Heart left ventricle (tissue), 16 donors: ENCODE measurements around the gene DMXL2. TPM values are rescaled to one million over a fixed set of nuclear protein-coding genes. Genes with fewer than 3 reads are reported as not detected.
"Not testable (repeated sequence)": the region's sequence is repeated elsewhere in the genome, so short reads cannot be mapped to it uniquely, and the experiment has no call there.

Experiments used
- ATAC-seq, 4 donors: fragments of 200-7000 bp; cut with Tn5 transposase; one replicate each; pipeline ENCODE4 v1.9.1; 2020 to 2022; ENCODE audit warnings: moderate library complexity in 4 of 4, mild to moderate bottlenecking in 3 of 4, moderate number of reproducible peaks in 1 of 4
- DNase-seq, 5 donors: peaks; one replicate each; pipeline ENCODE4 v3.0.0-alpha.2; 2020
- H3K27ac ChIP-seq, 12 donors: fragments of 200-600 bp; sonication (generic) in 4 of 12; one replicate each; pipeline versions ENCODE4 v1.5.0 to v1.8.0; 2016 to 2022; ENCODE audit warnings: mild to moderate bottlenecking in 2 of 12
- H3K27me3 ChIP-seq, 9 donors: fragments of 200-600 bp; sonication (generic) in 2 of 9; one replicate each; pipeline versions ENCODE4 v1.5.1 to v1.8.0; 2016 to 2022; ENCODE audit warnings: mild to moderate bottlenecking in 3 of 9
- H3K36me3 ChIP-seq, 9 donors: fragments of 200-600 bp; sonication (generic) in 2 of 9; one replicate each; pipeline versions ENCODE4 v1.5.0 to v1.8.0; 2018 to 2022; ENCODE audit warnings: mild to moderate bottlenecking in 2 of 9
- H3K4me1 ChIP-seq, 12 donors: fragments of 200-600 bp; sonication (generic) in 4 of 12; one replicate each; pipeline versions ENCODE4 v1.5.0 to v1.8.0; 2016 to 2022; ENCODE audit warnings: mild to moderate bottlenecking in 3 of 12
- H3K4me3 ChIP-seq, 12 donors: fragments of 200-600 bp; sonication (generic) in 4 of 12; one replicate each; pipeline versions ENCODE4 v1.5.0 to v1.8.0; 2017 to 2022; ENCODE audit warnings: mild to moderate bottlenecking in 9 of 12, moderate library complexity in 4 of 12
- H3K9me3 ChIP-seq, 12 donors: fragments of 200-600 bp; sonication (generic) in 4 of 12; one replicate each; pipeline versions ENCODE4 v1.5.0 to v1.8.0; 2016 to 2022; ENCODE audit warnings: mild to moderate bottlenecking in 1 of 12
- POLR2A ChIP-seq, 2 donors: fragments of 450-650 bp; IDR thresholded peaks; one replicate each; pipeline ENCODE4 v1.6.1; 2017; ENCODE audit warnings: antibody characterized with exemption in 2 of 2, mild to moderate bottlenecking in 2 of 2, moderate library complexity in 2 of 2
- WGBS, 4 donors: extraction: QIAGEN DNeasy Blood & Tissue Kit in 2 of 4; methylation state at CpG; one replicate each; pipeline versions ENCODE4 v1.1.5 to v1.1.7; 2013 to 2018; 5-methylcytosine and 5-hydroxymethylcytosine counted together
- intact Hi-C, 10 donors: fragments of 100-400 bp; cut with DNase I; formaldehyde crosslinking; loops; one replicate each; pipeline versions ENCODE4 v1.11.1 to v1.14.2; 2022
- polyA plus RNA-seq, 2 donors: library from polyadenylated mRNA; stranded (reverse); fragments of 200-250 nt; gene quantifications; one replicate each; pipeline ENCODE4 v1.2.3, GENCODE V29; 2013
- total RNA-seq, 9 donors: library from RNA; depleted of rRNA in 2 of 9; stranded (reverse); fragments of >200 nt in 2 of 9; fragmentation: NEBNext Ultra II Directional in 3 of 9; extraction: Animal tissue kit (Norgen Biotek cat#: 25700) in 3 of 9; gene quantifications; one replicate each; pipeline versions ENCODE4 v1.1.0 to v1.2.4, GENCODE V29; 2016 to 2023
- TF ChIP-seq, protein P1 (sequence below), 12 donors: fragments of 200-600 bp; sonication (generic) in 4 of 12; IDR thresholded peaks; one replicate each; pipeline versions ENCODE4 v1.5.0 to v1.8.0; 2018 to 2022; ENCODE audit warnings: antibody characterized with exemption in 12 of 12, mild to moderate bottlenecking in 5 of 12
- donor health status: ischemic (EF 13 %, LVEDD 7.1; RV severe dilation, severe dysfunction).
- donor health status: healthy with polysubstance abuse.
- donor health status: DM: no; HTN: yes; CAD: no.
- donor health status: DM: no; HTN: no; CAD: no.
- donor health status: ischemic (EF 25% LVEDD 6.9; RV normal size, moderate dysfunction).
- donor health status: ischemic (EF 25% LVEDD 5.7; RV mildly dilated, moderate dysfunction).
- donor health status: healthy.
- donor health status: DM: yes; HTN: yes; CAD: no.
- donor health status: ischemic (EF 35%, LVEDD 5.7; RV mildly dilated, moderate dysfunction).
- donor health status: nonischemic (EF 11% LVEDD 7.7; RV severe dilation, severe dysfunction).
- donor health status: DM: yes; HTN: yes; CAD: no.
- donor health status: PGD.
- donor health status: ischemic (EF 29% LVEDD 5.4; RV normal size, mild dysfunction).
- donor health status: nonischemic (EF 23%, LVEDD 6.1; RV moderate dilation, normal function).

Gene DMXL2
- total and polyA plus RNA-seq, 11 donors, result 4.5 to 33.5 (median 7.7) TPM

DNA sequence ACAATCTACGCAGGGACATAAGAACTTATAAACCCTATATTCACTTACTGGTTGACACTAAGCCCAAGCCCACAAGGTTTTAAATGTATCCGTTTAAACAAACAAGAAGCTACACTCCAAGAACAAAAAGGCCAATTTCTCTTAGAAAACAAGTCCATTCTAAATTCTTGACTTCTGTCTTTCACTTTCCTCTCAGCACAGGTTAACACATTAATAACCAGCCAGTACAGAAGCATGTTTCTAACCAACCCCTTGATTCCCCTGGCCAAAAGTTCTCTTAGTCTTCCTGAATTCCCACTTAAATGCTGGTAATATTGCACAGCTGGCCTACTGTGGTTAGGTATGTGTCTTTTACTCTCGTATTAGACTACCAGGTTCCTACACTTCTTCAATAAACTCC lies 4.7 kb downstream of the DMXL2 start:
- no peak overlapping the region for H3K4me3 ChIP-seq
- no peak for TF ChIP-seq POLR2A (IDR thresholded peaks at IDR 0.05)
- TF ChIP-seq, protein P1, sequence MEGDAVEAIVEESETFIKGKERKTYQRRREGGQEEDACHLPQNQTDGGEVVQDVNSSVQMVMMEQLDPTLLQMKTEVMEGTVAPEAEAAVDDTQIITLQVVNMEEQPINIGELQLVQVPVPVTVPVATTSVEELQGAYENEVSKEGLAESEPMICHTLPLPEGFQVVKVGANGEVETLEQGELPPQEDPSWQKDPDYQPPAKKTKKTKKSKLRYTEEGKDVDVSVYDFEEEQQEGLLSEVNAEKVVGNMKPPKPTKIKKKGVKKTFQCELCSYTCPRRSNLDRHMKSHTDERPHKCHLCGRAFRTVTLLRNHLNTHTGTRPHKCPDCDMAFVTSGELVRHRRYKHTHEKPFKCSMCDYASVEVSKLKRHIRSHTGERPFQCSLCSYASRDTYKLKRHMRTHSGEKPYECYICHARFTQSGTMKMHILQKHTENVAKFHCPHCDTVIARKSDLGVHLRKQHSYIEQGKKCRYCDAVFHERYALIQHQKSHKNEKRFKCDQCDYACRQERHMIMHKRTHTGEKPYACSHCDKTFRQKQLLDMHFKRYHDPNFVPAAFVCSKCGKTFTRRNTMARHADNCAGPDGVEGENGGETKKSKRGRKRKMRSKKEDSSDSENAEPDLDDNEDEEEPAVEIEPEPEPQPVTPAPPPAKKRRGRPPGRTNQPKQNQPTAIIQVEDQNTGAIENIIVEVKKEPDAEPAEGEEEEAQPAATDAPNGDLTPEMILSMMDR (IDR thresholded peaks at IDR 0.05), result no peak
- ATAC-seq (no peak), DNase-seq (no peak)
- H3K27me3 ChIP-seq, result no peaks in the 10 kb centered on the region
- peaks cover 0 to 76% (median 7%) of the 10 kb centered on the region in 12 donors for H3K4me1 ChIP-seq
- WGBS, 4 donors, result 80 to 95% (median 88%) methylated on average over 3 of the region's 3 CpGs
- H3K36me3 ChIP-seq, result no peaks in the 10 kb centered on the region
- H3K27ac ChIP-seq, result peak overlapping the region in 1 of 12 donors; percentile 96
- intact Hi-C loops, result loop anchor here in 1 of 10 donors (10.0 kb wide), 1 partner anchor 73 kb away; no protein-coding TSS in a partner anchor
- H3K9me3 ChIP-seq, result peaks cover 0 to 5% (median 0%) of the 10 kb centered on the region in 12 donors

DNA sequence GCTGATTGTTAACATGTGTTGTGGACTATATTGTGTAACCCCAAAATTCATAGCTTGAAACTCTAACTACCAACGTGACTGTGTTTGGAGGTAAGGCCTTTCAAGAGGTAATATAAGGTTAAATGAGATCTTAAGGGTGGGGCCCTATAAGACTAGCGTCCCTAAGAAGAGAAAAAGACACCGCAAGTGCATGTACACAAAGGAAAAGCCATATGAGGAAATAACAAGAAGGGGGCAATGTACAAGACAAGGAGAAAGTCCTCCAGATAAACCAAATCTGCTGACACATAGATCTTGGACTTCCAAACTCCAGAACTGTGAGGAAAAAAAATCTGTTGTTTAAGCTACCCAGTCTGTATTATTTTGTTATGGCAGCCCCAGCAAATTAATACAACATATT lies 8.6 kb downstream of the DMXL2 start:
- peaks cover 0 to 54% (median 0%) of the 10 kb centered on the region in 12 donors for H3K4me1 ChIP-seq
- no peaks in the 10 kb centered on the region for H3K27me3 ChIP-seq
- no peak for DNase-seq
- no peaks in the 10 kb centered on the region for H3K36me3 ChIP-seq
- peaks cover 0 to 15% (median 0%) of the 10 kb centered on the region in 12 donors for H3K9me3 ChIP-seq
- no peak overlapping the region for H3K4me3 ChIP-seq
- intact Hi-C loops, result loop anchor here in 1 of 10 donors (10.0 kb wide), 1 partner anchor 69 kb away; no protein-coding TSS in a partner anchor
- H3K27ac ChIP-seq, result peak overlapping the region in 1 of 12 donors; percentile 43
- no peak for ATAC-seq
- TF ChIP-seq POLR2A (IDR thresholded peaks at IDR 0.05), result no peak
- TF ChIP-seq, protein P1 (IDR thresholded peaks at IDR 0.05), result no peak
- 81 to 98% (median 92%) methylated on average over 3 of the region's 3 CpGs for whole genome bisulfite sequencing, 4 donors

DNA sequence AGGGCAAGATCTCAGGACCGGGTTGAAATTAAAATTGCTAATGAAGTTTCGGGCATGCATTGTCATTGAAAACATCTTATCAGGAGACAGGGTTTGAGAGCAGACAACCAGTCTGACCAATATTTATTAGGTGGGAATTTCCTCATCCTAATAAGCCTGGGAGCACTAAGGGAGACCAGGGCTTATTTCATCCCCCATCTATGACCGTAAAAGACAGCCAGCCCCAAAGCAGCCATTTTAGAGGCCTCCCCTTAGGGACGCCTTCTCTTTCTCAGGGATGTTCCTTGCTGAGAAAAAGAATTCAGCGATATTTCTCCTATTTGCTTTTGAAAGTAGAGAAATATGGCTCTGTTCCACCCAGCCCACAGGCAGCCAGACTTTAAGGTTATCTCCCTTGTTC lies 9.9 kb downstream of the DMXL2 start:
- Histone ChIP-seq H3K9me3 (peaks cover 0 to 15% (median 0%) of the 10 kb centered on the region in 12 donors), H3K4me1 (peaks cover 0 to 41% (median 0%) of the 10 kb centered on the region in 12 donors)
- ATAC-seq, H3K27me3 ChIP-seq, DNase-seq, H3K4me3 ChIP-seq, H3K27ac ChIP-seq, H3K36me3 ChIP-seq: not testable (repeated sequence)
- intact Hi-C loops, result loop anchor here in 1 of 10 donors (10.0 kb wide), 1 partner anchor 68 kb away; no protein-coding TSS in a partner anchor
- WGBS, 4 donors, result 95 to 98% (median 97%) methylated on average over 5 of the region's 5 CpGs

DNA sequence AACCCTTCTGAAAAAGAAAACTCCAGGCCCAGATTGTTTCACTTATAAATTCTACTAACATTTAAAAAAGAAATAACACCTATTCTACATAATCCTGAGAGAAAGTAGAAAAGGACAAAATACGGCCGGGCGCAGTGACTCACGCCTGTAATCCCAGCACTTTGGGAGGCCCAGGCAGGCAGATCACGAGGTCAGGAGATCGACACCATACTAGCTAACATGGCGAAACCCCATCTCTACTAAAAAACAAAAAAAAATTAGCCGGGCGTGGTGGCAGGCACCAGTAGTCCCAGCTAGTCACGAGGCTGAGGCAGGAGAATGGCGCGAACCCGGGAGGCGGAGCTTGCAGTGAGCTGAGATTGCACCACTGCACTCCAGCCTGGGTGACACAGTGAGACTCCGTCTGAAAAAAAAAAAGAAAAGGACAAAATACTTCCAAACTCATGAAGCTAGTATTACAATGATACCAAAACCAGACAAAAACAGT lies 19.1 kb downstream of the DMXL2 start:
- H3K27me3 ChIP-seq, H3K36me3 ChIP-seq, intact Hi-C loops, ATAC-seq, DNase-seq, H3K4me3 ChIP-seq, H3K9me3 ChIP-seq: not testable (repeated sequence)
- Histone ChIP-seq H3K4me1 (peaks cover 0 to 28% (median 0%) of the 10 kb centered on the region in 12 donors), H3K27ac (peak overlapping the region in 1 of 12 donors; percentile 15)
- 93 to 97% (median 95%) methylated on average over 15 of the region's 15 CpGs for WGBS, 4 donors

DNA sequence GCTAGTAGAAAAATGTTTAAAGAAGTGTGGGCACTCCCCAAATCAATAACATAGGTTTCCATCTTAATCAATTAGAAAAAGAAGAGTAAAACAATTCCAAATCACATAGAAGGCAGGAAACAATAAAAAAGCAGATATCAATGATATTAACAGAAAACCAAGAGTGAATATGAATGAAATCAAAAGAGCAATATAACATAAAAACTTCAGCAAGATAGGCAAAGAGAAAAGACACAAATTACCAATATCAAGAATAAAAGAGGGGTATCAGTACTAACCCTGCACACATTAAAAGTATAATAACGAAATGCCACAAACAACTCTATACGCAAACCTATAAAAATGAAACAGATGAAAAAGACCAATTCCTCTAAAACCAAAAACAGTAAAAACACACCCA lies 19.6 kb downstream of the DMXL2 start:
- intact Hi-C loops, result no loop called here
- no peaks in the 10 kb centered on the region for H3K27me3 ChIP-seq
- peaks cover 0 to 33% (median 0%) of the 10 kb centered on the region in 12 donors for H3K4me1 ChIP-seq
- no peak overlapping the region for H3K4me3 ChIP-seq
- DNase-seq, result no peak
- TF ChIP-seq, protein P1 (IDR thresholded peaks at IDR 0.05), result no peak
- no peak for TF ChIP-seq POLR2A (IDR thresholded peaks at IDR 0.05)
- ATAC-seq, result no peak
- no peaks in the 10 kb centered on the region for H3K36me3 ChIP-seq
- H3K27ac ChIP-seq, result no peak overlapping the region
- H3K9me3 ChIP-seq, result no peaks in the 10 kb centered on the region
- 70 to 98% (median 96%) methylated on average over 2 of the region's 2 CpGs for WGBS, 4 donors
